ENCODE data around the gene ASPRV1.

DNA sequence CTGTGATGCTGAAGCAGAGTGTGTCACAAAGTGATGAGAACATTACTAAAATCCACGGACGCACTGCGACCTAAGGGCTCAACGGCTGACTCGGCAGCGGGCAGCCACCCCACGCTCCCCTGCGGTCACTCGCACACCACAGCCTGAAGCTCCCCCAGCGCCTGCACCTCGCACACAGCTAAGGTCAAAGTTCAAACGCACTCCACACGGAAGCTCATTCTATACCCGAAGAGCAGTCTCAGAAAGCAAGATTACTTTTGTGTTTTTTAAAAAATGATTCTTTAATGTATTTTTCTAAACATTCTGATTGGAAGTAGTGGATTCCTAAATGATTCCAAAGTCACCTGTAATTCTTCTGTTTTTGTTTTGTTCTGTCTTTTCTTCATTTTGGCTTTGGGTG lies 21.7 kb downstream of the ASPRV1 start:
- TF ChIP-seq USF1 (CRISPR knock-in tag; IDR thresholded peaks at IDR 0.05) (no peak), TCF7 (CRISPR knock-in tag; IDR thresholded peaks at IDR 0.05; ENCODE audit: low read depth) (no peak), ZSCAN18 (CRISPR knock-in tag; IDR thresholded peaks at IDR 0.05) (no peak), CTCF (IDR thresholded peaks at IDR 0.05) (no peak), ZNF232 (CRISPR knock-in tag; IDR thresholded peaks at IDR 0.05) (no peak), IRF2 (CRISPR knock-in tag; IDR thresholded peaks at IDR 0.05; ENCODE audit: borderline replicate concordance, low read depth) (no peak), TEAD4 (CRISPR knock-in tag; IDR thresholded peaks at IDR 0.05) (no peak), USF2 (CRISPR knock-in tag; IDR thresholded peaks at IDR 0.05) (no peak), ZBTB21 (CRISPR knock-in tag; IDR thresholded peaks at IDR 0.05; ENCODE audit: borderline replicate concordance) (no peak), SMAD3 (CRISPR knock-in tag; IDR thresholded peaks at IDR 0.05; ENCODE audit: borderline replicate concordance) (no peak), NR2C2 (CRISPR knock-in tag; IDR thresholded peaks at IDR 0.05) (no peak), JUN (CRISPR knock-in tag; IDR thresholded peaks at IDR 0.05) (no peak)
- TF ChIP-seq, protein P1, sequence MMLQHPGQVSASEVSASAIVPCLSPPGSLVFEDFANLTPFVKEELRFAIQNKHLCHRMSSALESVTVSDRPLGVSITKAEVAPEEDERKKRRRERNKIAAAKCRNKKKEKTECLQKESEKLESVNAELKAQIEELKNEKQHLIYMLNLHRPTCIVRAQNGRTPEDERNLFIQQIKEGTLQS (CRISPR knock-in tag; conservative IDR thresholded peaks at IDR 0.05): no peak
- TF ChIP-seq, protein P2, sequence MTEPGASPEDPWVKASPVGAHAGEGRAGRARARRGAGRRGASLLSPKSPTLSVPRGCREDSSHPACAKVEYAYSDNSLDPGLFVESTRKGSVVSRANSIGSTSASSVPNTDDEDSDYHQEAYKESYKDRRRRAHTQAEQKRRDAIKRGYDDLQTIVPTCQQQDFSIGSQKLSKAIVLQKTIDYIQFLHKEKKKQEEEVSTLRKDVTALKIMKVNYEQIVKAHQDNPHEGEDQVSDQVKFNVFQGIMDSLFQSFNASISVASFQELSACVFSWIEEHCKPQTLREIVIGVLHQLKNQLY (CRISPR knock-in tag; IDR thresholded peaks at IDR 0.05): no peak
